ENCODE results near the gene MGARP. TPM values are rescaled to one million over a fixed set of nuclear protein-coding genes. Genes with fewer than 3 reads are reported as not detected.

Gene MGARP
- total and polyA plus RNA-seq, 2 of the 4 experiments (the other 2 are of a cell fraction), result 34.7 to 35.0 TPM

GRCh38 chr4:139266583-139267257, 13.3 kb downstream of the MGARP start:
- ChIA-PET CTCF (interaction anchor here (1.0 to 1.5 kb wide), 3 partner anchors 9 to 14 kb away, joined by 3 to 6 read pairs (median 3); no protein-coding TSS in a partner anchor), POLR2A (ENCODE audit: unreplicated experiment) (interaction anchor here (0.7 kb wide), 1 partner anchor 86 kb away, joined by 3 read pairs; no protein-coding TSS in a partner anchor)
- H3K14ac ChIP-seq (replicated peaks; ENCODE audit: low read depth, low read length), result no peak overlapping the region; the same call in 1 of the 2 replicates
- peaks cover 5% of the 10 kb centered on the region for H3K4me1 ChIP-seq (ENCODE audit: control insufficient read depth, insufficient read depth, low read length)
- peak overlapping the region; percentile 57 for H3K4me2 ChIP-seq (ENCODE audit: low read depth, low read length)
- H3K27ac ChIP-seq (ENCODE audit: insufficient read depth, low read length), result peak overlapping the region; percentile 25
- no peak overlapping the region for H4K5ac ChIP-seq (ENCODE audit: low read depth, low read length)
- peak overlapping the region; percentile 5; the same call in 1 of the 3 replicates for H2BK15ac ChIP-seq (ENCODE audit: low read depth, low read length)
- dilution Hi-C loops (cut with HindIII; ENCODE audit: low sequenced_read_pairs, unreplicated experiment), result no loop called here
- TF ChIP-seq RAD21 (IDR thresholded peaks at IDR 0.05; ENCODE audit: low read length), result no peak
- TF ChIP-seq BHLHE40 (IDR thresholded peaks at IDR 0.05; ENCODE audit: low read depth, low read length), result peak; percentile 84
- no peak for TF ChIP-seq MAFK (IDR thresholded peaks at IDR 0.05; ENCODE audit: low read depth, low read length)
- TF ChIP-seq, protein P1, sequence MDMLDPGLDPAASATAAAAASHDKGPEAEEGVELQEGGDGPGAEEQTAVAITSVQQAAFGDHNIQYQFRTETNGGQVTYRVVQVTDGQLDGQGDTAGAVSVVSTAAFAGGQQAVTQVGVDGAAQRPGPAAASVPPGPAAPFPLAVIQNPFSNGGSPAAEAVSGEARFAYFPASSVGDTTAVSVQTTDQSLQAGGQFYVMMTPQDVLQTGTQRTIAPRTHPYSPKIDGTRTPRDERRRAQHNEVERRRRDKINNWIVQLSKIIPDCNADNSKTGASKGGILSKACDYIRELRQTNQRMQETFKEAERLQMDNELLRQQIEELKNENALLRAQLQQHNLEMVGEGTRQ (IDR thresholded peaks at IDR 0.05; ENCODE audit: low read depth, low read length), result peak; percentile 97
- 0 out of 2 replicates have a peak, but pooled peaks have one; percentile 11 for TF ChIP-seq FOS (IDR thresholded peaks at IDR 0.05; ENCODE audit: low read depth, low read length)
- TF ChIP-seq NFE2L2 (IDR thresholded peaks at IDR 0.05; ENCODE audit: low read depth, low read length), result 0 out of 2 replicates have a peak, but pooled peaks have one; percentile 5
- H3K9me1 ChIP-seq (ENCODE audit: insufficient read depth, low read length), result peaks cover 9% of the 10 kb centered on the region; the same call in 1 of the 2 replicates
- peak overlapping the region; percentile 78; the same call in 1 of the 2 replicates for H2BK120ac ChIP-seq (ENCODE audit: low read depth, low read length)
- no peak overlapping the region for H3K18ac ChIP-seq (ENCODE audit: low read depth, low read length)
- peak overlapping the region; percentile 14 for H2AK9ac ChIP-seq (replicated peaks; ENCODE audit: low read depth, low read length, poor library complexity)
- peak overlapping the region in 1 of 2 experiments; percentile 60; a peak in 2 of 4 replicates for H4K8ac ChIP-seq (ENCODE audit: low read depth in 2 of 2, low read length in 2 of 2)
- no peaks in the 10 kb centered on the region for H3K36me3 ChIP-seq (ENCODE audit: control insufficient read depth, insufficient read depth, low read length)
- peak overlapping the region; percentile 63 for H3K56ac ChIP-seq (ENCODE audit: extremely low read depth, insufficient read depth, low read length)
- H3K27me3 ChIP-seq (ENCODE audit: control insufficient read depth, insufficient read depth, low read length), result no peaks in the 10 kb centered on the region
- no peak overlapping the region for H2AK5ac ChIP-seq (ENCODE audit: low read depth, low read length)
- H2BK5ac ChIP-seq (ENCODE audit: low read depth, low read length, poor library complexity, severe bottlenecking), result peak overlapping the region; percentile 51
- H4K20me1 ChIP-seq (ENCODE audit: insufficient read depth, low read length), result no peaks in the 10 kb centered on the region
- in situ Hi-C loops (cut with MboI; ENCODE audit: low sequenced_read_pairs), result no loop called here
- H3K79me1 ChIP-seq (ENCODE audit: low read depth in 1 of 2, low read length in 2 of 2), result no peaks in the 10 kb centered on the region
- WGBS, 2 experiments (ENCODE audit: extremely low coverage in 2 of 2, insufficient read length in 1 of 2), result 0% methylated on average over 7 of the region's 14 CpGs; no CpG with 5 or more reads in 1 of the 2 experiments
- H3K4ac ChIP-seq (ENCODE audit: low read depth, low read length), result peak overlapping the region; percentile 27
- H2BK20ac ChIP-seq (ENCODE audit: low read depth, low read length), result peak overlapping the region; percentile 49
- peak overlapping the region; percentile 87 for H2AFZ ChIP-seq (replicated peaks; ENCODE audit: low read length, poor library complexity)
- peak overlapping the region; percentile 38; the same call in 1 of the 2 replicates for H3K4me3 ChIP-seq (ENCODE audit: insufficient read depth, low read depth, low read length)
- peak overlapping the region; percentile 37; the same call in 1 of the 2 replicates for H3K23ac ChIP-seq (ENCODE audit: low read depth, low read length)
- intact Hi-C loops (cut with micrococcal nuclease), result no loop called here
- no peak overlapping the region for H4K91ac ChIP-seq (ENCODE audit: insufficient read depth, low read depth, low read length)
- H3K9ac ChIP-seq (ENCODE audit: low read depth, low read length), result 0 out of 2 replicates have a peak overlapping the region, but pooled peaks have one; percentile 2
- no peaks in the 10 kb centered on the region for H3K9me3 ChIP-seq (ENCODE audit: control insufficient read depth, insufficient read depth, low read length)
- TSS peak; percentile 98 for BruUV-seq (replicated peaks)
- peak; percentile 95 for ATAC-seq (ENCODE audit: low read depth)
- DNase-seq, result peak; percentile 86

Measured in IMR-90 (cell line).